ENCODE measurements around the gene LDLRAD4. TPM values are rescaled to one million over a fixed set of nuclear protein-coding genes. Genes with fewer than 3 reads are reported as not detected.

LDLRAD4 gene
- total RNA-seq, 1 experiment from 2014 or later = 3.6 TPM

DNA sequence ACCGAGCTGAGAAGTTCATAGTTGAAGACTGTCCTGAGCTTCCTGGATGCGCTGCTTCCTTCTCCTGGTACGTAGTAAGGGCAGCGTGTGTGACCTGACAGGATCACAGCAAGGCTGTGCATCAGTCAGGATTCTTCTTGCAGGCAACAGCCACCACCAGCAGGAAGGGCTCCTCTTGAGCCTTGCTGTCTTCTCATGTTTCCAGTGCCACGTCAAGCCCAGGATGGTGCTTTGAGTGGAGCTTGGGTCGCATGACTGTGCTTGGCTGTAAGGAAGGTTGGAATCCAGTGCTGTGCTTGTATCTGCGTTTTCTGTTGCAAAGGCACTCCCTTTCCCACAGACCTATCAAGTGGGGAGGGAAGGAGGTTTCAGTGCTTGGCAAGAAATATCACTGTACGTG is 194.3 kb downstream of the LDLRAD4 start:
- TF ChIP-seq, protein P1, sequence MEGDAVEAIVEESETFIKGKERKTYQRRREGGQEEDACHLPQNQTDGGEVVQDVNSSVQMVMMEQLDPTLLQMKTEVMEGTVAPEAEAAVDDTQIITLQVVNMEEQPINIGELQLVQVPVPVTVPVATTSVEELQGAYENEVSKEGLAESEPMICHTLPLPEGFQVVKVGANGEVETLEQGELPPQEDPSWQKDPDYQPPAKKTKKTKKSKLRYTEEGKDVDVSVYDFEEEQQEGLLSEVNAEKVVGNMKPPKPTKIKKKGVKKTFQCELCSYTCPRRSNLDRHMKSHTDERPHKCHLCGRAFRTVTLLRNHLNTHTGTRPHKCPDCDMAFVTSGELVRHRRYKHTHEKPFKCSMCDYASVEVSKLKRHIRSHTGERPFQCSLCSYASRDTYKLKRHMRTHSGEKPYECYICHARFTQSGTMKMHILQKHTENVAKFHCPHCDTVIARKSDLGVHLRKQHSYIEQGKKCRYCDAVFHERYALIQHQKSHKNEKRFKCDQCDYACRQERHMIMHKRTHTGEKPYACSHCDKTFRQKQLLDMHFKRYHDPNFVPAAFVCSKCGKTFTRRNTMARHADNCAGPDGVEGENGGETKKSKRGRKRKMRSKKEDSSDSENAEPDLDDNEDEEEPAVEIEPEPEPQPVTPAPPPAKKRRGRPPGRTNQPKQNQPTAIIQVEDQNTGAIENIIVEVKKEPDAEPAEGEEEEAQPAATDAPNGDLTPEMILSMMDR (conservative IDR thresholded peaks at IDR 0.05; ENCODE audit: low read depth, low read length) = no peak
- no peak for TF ChIP-seq EZH2 (IDR thresholded peaks at IDR 0.05; ENCODE audit: borderline replicate concordance, low read depth, low read length, poor library complexity, severe bottlenecking)
- no peak overlapping the region for H3K27ac ChIP-seq (ENCODE audit: low read depth, low read length, poor library complexity, severe bottlenecking)
- H3K36me3 ChIP-seq (ENCODE audit: insufficient read depth, low read length, poor library complexity, severe bottlenecking) = no peaks in the 10 kb centered on the region
- BruUV-seq (replicated peaks) = no TSS peak
- H3K4me3 ChIP-seq (ENCODE audit: low read depth, low read length, poor library complexity, severe bottlenecking) = no peak overlapping the region
- H3K9me3 ChIP-seq (ENCODE audit: low read depth, low read length, poor library complexity, severe bottlenecking) = peaks cover 5% of the 10 kb centered on the region
- POLR2A ChIA-PET (ENCODE audit: low non-redundant PET) = no interaction called here
- H3K4me1 ChIP-seq (ENCODE audit: insufficient read depth, low read length, poor library complexity, severe bottlenecking) = no peaks in the 10 kb centered on the region
- CTCF ChIA-PET = no interaction called here
- intact Hi-C loops (cut with micrococcal nuclease; ENCODE audit: unreplicated experiment) = no loop called here
- DNase-seq (ENCODE audit: low spot score) = no peak
- H3K27me3 ChIP-seq (replicated peaks; ENCODE audit: insufficient read depth, low read depth, low read length, poor library complexity) = no peaks in the 10 kb centered on the region

DNA sequence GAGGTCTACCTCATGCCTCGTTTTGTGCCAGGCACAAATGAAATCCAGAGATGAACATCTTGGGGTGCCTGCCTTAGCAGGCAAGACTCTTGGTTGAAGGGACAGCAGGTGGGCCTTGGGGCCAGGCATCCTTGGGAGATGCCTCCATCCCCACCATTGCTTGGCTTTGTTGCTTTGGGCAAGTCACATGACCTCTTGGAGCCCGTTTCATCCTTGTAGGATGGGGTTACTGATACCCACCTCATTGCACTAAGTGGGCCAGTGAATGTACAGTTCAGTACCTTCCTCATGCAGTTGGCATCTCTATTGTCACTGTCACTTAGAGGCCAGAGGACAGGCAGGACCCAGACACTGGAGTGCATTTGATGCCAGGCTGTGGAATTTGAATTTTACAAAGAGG is 195.5 kb downstream of the LDLRAD4 start:
- POLR2A ChIA-PET (ENCODE audit: low non-redundant PET) = no interaction called here

DNA sequence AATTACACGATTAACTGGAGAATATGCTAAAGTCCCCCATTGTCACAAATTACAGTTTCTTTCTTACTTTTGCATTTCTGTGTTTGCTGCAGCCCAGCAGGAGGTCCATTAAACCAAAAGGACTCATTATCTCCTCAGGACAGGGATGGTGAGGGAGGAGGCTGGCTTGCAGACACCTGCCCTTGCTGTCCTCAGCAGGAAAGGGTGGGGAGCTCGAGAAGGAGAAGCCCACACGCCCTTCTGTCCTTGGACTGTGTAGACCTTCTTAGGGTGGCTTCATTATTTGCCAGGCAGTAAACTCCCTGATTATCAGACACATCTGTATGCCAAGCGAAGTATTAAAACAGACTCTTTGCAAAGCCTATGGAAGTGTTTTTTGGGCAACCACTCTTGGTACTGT is 196.0 kb downstream of the LDLRAD4 start:
- Histone ChIP-seq H3K4me3 (ENCODE audit: low read depth, low read length, poor library complexity, severe bottlenecking) (no peak overlapping the region), H3K27me3 (replicated peaks; ENCODE audit: insufficient read depth, low read depth, low read length, poor library complexity) (no peaks in the 10 kb centered on the region), H3K36me3 (ENCODE audit: insufficient read depth, low read length, poor library complexity, severe bottlenecking) (no peaks in the 10 kb centered on the region), H3K27ac (ENCODE audit: low read depth, low read length, poor library complexity, severe bottlenecking) (no peak overlapping the region), H3K9me3 (ENCODE audit: low read depth, low read length, poor library complexity, severe bottlenecking) (peaks cover 5% of the 10 kb centered on the region), H3K4me1 (ENCODE audit: insufficient read depth, low read length, poor library complexity, severe bottlenecking) (no peaks in the 10 kb centered on the region)
- intact Hi-C loops (cut with micrococcal nuclease; ENCODE audit: unreplicated experiment) = no loop called here
- ChIA-PET POLR2A (ENCODE audit: low non-redundant PET) (no interaction called here), CTCF (no interaction called here)
- TF ChIP-seq EZH2 (IDR thresholded peaks at IDR 0.05; ENCODE audit: borderline replicate concordance, low read depth, low read length, poor library complexity, severe bottlenecking) = no peak
- TF ChIP-seq, protein P1 (conservative IDR thresholded peaks at IDR 0.05; ENCODE audit: low read depth, low read length) = no peak
- BruUV-seq (replicated peaks) = no TSS peak
- no peak for DNase-seq (ENCODE audit: low spot score)

More for the DNA sequence above, 195.5 kb downstream of the LDLRAD4 start:
- no peaks in the 10 kb centered on the region for H3K36me3 ChIP-seq (ENCODE audit: insufficient read depth, low read length, poor library complexity, severe bottlenecking)
- CTCF ChIA-PET = no interaction called here
- no peak for DNase-seq (ENCODE audit: low spot score)
- no peaks in the 10 kb centered on the region for H3K4me1 ChIP-seq (ENCODE audit: insufficient read depth, low read length, poor library complexity, severe bottlenecking)
- no peaks in the 10 kb centered on the region for H3K27me3 ChIP-seq (replicated peaks; ENCODE audit: insufficient read depth, low read depth, low read length, poor library complexity)
- no peak overlapping the region for H3K4me3 ChIP-seq (ENCODE audit: low read depth, low read length, poor library complexity, severe bottlenecking)
- no TSS peak for BruUV-seq (replicated peaks)
- TF ChIP-seq, protein P1 (conservative IDR thresholded peaks at IDR 0.05; ENCODE audit: low read depth, low read length) = no peak
- no peak for TF ChIP-seq EZH2 (IDR thresholded peaks at IDR 0.05; ENCODE audit: borderline replicate concordance, low read depth, low read length, poor library complexity, severe bottlenecking)
- H3K27ac ChIP-seq (ENCODE audit: low read depth, low read length, poor library complexity, severe bottlenecking) = no peak overlapping the region
- intact Hi-C loops (cut with micrococcal nuclease; ENCODE audit: unreplicated experiment) = no loop called here
- H3K9me3 ChIP-seq (ENCODE audit: low read depth, low read length, poor library complexity, severe bottlenecking) = peaks cover 5% of the 10 kb centered on the region

Data from A673 (cell line).